CD4-positive, alpha-beta T cell treated with Interleukin-2 at 100 ng/mL for 4 hours (primary cell): ENCODE data around the gene GATA6.

ENCODE experiments used
- DNase-seq: peaks from one replicate; pipeline ENCODE4 v3.0.0-alpha.2; 2020; ENCODE audit warnings: low spot score

The GATA6 gene

DNA sequence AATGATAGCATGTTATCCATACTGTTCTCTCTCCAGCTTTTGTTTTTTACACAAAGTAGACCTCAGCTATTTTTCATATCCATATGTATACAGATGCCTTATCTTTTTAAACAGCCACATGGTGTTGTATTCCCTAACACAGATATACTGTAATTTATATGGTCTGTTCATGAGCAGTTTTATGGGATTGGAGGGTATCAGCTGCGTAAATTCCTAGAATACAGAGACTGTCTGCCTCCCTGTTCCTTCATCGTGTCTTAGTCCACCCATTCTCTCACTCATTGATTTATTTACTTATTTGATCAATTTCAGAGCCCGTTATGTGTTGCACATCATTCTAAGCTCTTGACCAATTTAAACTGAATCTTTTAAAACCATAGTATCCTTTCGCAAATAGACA, 80.6 kb downstream of the GATA6 start:
- no peak for DNase-seq

DNA sequence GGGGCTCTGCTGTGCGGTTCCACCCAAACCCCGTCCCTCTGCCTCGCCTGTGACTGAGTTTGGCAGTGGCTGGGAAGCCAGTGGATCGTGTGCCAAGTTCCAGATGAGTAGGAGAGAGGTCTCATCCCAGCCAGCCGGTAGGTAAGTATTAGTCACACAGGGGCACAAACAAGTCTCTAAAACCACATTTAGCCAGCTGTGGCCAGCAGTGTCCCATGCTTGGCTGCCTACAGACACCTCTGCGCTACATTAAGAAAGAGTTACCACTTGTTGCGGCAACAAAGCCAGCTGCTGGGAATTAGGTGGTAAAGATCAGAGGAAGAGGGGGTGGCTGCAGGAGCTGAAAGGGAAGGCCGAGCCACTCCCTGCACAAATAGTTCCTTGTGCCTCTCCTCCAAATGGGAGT, 81.2 kb downstream of the GATA6 start:
- no peak for DNase-seq
